B cell (primary cell): Measurements from ENCODE around the gene MBNL3. TPM values are rescaled to one million over a fixed set of nuclear protein-coding genes. Genes with fewer than 3 reads are reported as not detected.

Source experiments
- ATAC-seq: fragments of 200-7000 bp; cut with Tn5 transposase; one replicate; pipeline ENCODE4 v1.10.0; 2021; ENCODE audit warnings: low read depth, mild to moderate bottlenecking, moderate number of reproducible peaks, moderate library complexity
- CTCF ChIA-PET: fragments of 350-600 bp; sonication (Branson Sonifier 250); formaldehyde crosslinking; loops from one replicate; lab custom pipeline; 2021; ENCODE audit warnings: antibody characterized with exemption, inconsistent platforms; lab: Charles Lee
- POLR2A ChIA-PET: fragments of 350-600 bp; sonication (Branson Sonifier 250); formaldehyde crosslinking; loops from one replicate; lab custom pipeline; 2021; ENCODE audit warnings: antibody characterized with exemption; lab: Charles Lee
- DNase-seq: peaks from one replicate; pipeline ENCODE4 v3.0.0; 2013
- H2AFZ ChIP-seq: 2 replicates; pipeline ENCODE4 v1.6.1; 2012; ENCODE audit warnings: mild to moderate bottlenecking, low read depth, low read length; ENCODE audit not compliant: insufficient read depth, poor library complexity, severe bottlenecking
- H3K27ac ChIP-seq, 2 donors: 1 replicate in 1 of 2; 2 replicates in 1 of 2; pipeline ENCODE4 v1.5.1; 2012 to 2013; ENCODE audit warnings: low read length in 2 of 2, mild to moderate bottlenecking in 2 of 2, moderate library complexity in 1 of 2
- H3K27me3 ChIP-seq, 4 experiments: fragments of 200-600 bp in 1 of 4; sonication (generic) in 1 of 4; replicated peaks in 1 of 4; 1 replicate in 2 of 4; 2 replicates in 2 of 4; pipeline versions ENCODE4 v1.6.1 to v1.7.0; 2013 to 2016; ENCODE audit warnings: low read length in 3 of 4, mild to moderate bottlenecking in 2 of 4, mixed read lengths in 1 of 4, moderate library complexity in 1 of 4; ENCODE audit not compliant: insufficient read depth in 4 of 4, control insufficient read depth in 3 of 4; ENCODE audit errors: control extremely low read depth in 1 of 4
- H3K36me3 ChIP-seq, 2 experiments: replicated peaks in 1 of 2; 1 replicate in 1 of 2; 2 replicates in 1 of 2; pipeline versions ENCODE4 v1.6.1 to v1.7.1; 2013; ENCODE audit warnings: low read length in 1 of 2; ENCODE audit not compliant: insufficient read depth in 2 of 2, control insufficient read depth in 1 of 2; ENCODE audit errors: control extremely low read depth in 1 of 2, extremely low read depth in 1 of 2
- H3K4me1 ChIP-seq, 2 donors: fragments of 200-600 bp in 1 of 2; sonication (generic) in 1 of 2; 1 replicate in 1 of 2; 2 replicates in 1 of 2; pipeline versions ENCODE4 v1.5.1 to v1.6.1; 2013 to 2017; ENCODE audit warnings: low read length in 2 of 2; ENCODE audit not compliant: control insufficient read depth in 2 of 2, insufficient read depth in 2 of 2
- H3K4me2 ChIP-seq: replicated peaks from 2 replicates; pipeline ENCODE3; 2012; ENCODE audit warnings: mild to moderate bottlenecking, low read depth, low read length; ENCODE audit not compliant: poor library complexity, severe bottlenecking
- H3K4me3 ChIP-seq, 5 experiments: fragments of 200-600 bp in 1 of 5; sonication (generic) in 1 of 5; 1 replicate in 3 of 5; 2 replicates in 2 of 5; pipeline versions ENCODE4 v1.5.1 to v1.7.0; 2011 to 2016; ENCODE audit warnings: low read length in 4 of 5, mild to moderate bottlenecking in 4 of 5, low read depth in 2 of 5, control low read depth in 1 of 5, moderate library complexity in 1 of 5; ENCODE audit not compliant: insufficient read depth in 1 of 5; ENCODE audit errors: control extremely low read depth in 1 of 5, extremely low read depth in 1 of 5
- H3K79me2 ChIP-seq: fragments of 200-600 bp; sonication (generic); one replicate; pipeline ENCODE4 v1.6.0; 2016; ENCODE audit warnings: low read length; ENCODE audit not compliant: control insufficient read depth, insufficient read depth
- H3K9ac ChIP-seq: fragments of 200-600 bp; sonication (generic); 2 replicates; pipeline ENCODE4 v1.6.1; 2017; ENCODE audit warnings: mild to moderate bottlenecking, low read length, moderate library complexity
- H3K9me3 ChIP-seq, 3 donors: one replicate each; pipeline versions ENCODE4 v1.6.1 to v1.7.1; 2013; ENCODE audit warnings: low read length in 2 of 3; ENCODE audit not compliant: control insufficient read depth in 2 of 3, insufficient read depth in 1 of 3; ENCODE audit errors: control extremely low read depth in 1 of 3
- H4K20me1 ChIP-seq: 2 replicates; pipeline ENCODE4 v1.6.0; 2012; ENCODE audit warnings: mild to moderate bottlenecking, low read length; ENCODE audit not compliant: insufficient read depth, control insufficient read depth, poor library complexity, severe bottlenecking
- H3K27ac Mint-ChIP-seq: one replicate; pipeline ENCODE4 v1.8.0; 2021; ENCODE audit warnings: mixed read lengths
- H3K27me3 Mint-ChIP-seq: one replicate; pipeline ENCODE4 v1.8.0; 2021; ENCODE audit warnings: mixed read lengths
- H3K4me1 Mint-ChIP-seq: one replicate; pipeline ENCODE4 v1.8.0; 2021; ENCODE audit warnings: mixed read lengths
- H3K4me3 Mint-ChIP-seq: one replicate; pipeline ENCODE4 v1.8.0; 2021; ENCODE audit warnings: mixed read lengths
- H3K9me3 Mint-ChIP-seq: one replicate; pipeline ENCODE4 v1.8.0; 2022; ENCODE audit warnings: mixed read lengths; ENCODE audit not compliant: insufficient read depth
- CTCF ChIP-seq: fragments of 200-600 bp; IDR thresholded peaks from one replicate; pipeline ENCODE4 v1.8.0; 2022; ENCODE audit warnings: antibody characterized with exemption, mild to moderate bottlenecking
- EZH2 ChIP-seq: IDR thresholded peaks from 2 replicates; pipeline ENCODE4 v1.6.1; 2012; ENCODE audit warnings: borderline replicate concordance, low read depth, mild to moderate bottlenecking, moderate library complexity, low read length; ENCODE audit not compliant: insufficient read depth, poor library complexity, severe bottlenecking
- WGBS: methylation state at CpG from one replicate; pipeline ENCODE4 v1.1.5; 2013; ENCODE audit warnings: missing lambda C conversion rate; ENCODE audit not compliant: insufficient coverage; 5-methylcytosine and 5-hydroxymethylcytosine counted together
- intact Hi-C: fragments of 100-400 bp; cut with micrococcal nuclease; formaldehyde crosslinking; loops from one replicate; pipeline ENCODE4 v1.10.0; 2022
- polyA plus RNA-seq: library from polyadenylated mRNA; depleted of rRNA; stranded (reverse); fragments of >200 nt; gene quantifications from 2 replicates; pipeline ENCODE4 v1.2.3, GENCODE V29; 2012
- total RNA-seq, 2 donors: library from RNA; stranded (reverse); fragments of 120-200 nt in 1 of 2; gene quantifications; 1 replicate in 1 of 2; 2 replicates in 1 of 2; pipeline versions ENCODE4 v1.2.3 to v1.2.4, GENCODE V29; 2013 to 2022

The MBNL3 gene
- total and polyA plus RNA-seq, 2 donors (not counting 1 experiment from before 2014, with no cell fraction given), result 16.6 to 63.1 TPM

GRCh38 chrX:132489578-132490419, 961 bp upstream of the MBNL3 start:
- CTCF ChIA-PET, result interaction anchor here (0.9 to 2.3 kb wide), 4 partner anchors 8 to 103 kb away, joined by 4 to 8 read pairs (median 5); no protein-coding TSS in a partner anchor
- H3K9ac ChIP-seq, result peak overlapping the region; percentile 65

More at GRCh38 chrX:132489578-132490419, 961 bp upstream of the MBNL3 start:
- H3K4me3 ChIP-seq, result peak overlapping the region; percentile 61 to 70 (median 64)
- WGBS, result 0% methylated on average over 64 of the region's 86 CpGs
- H3K4me2 ChIP-seq, result peak overlapping the region; percentile 75
- ATAC-seq (peak; percentile 16), DNase-seq (peak; percentile 73)
- no peaks in the 10 kb centered on the region for H3K9me3 ChIP-seq
- peak overlapping the region; percentile 98 for H3K27ac Mint-ChIP-seq
- POLR2A ChIA-PET, result interaction anchor here (1.0 kb wide), 1 partner anchor 9 kb away, joined by 9 read pairs; no protein-coding TSS in a partner anchor
- intact Hi-C loops, result loop anchor here (1.0 to 10.0 kb wide), 4 partner anchors 8 to 272 kb away; no protein-coding TSS in a partner anchor
- no peaks in the 10 kb centered on the region for H4K20me1 ChIP-seq
- TF ChIP-seq CTCF (no peak), EZH2 (no peak)
- peak overlapping the region; percentile 95 for H3K4me3 Mint-ChIP-seq
- H3K36me3 ChIP-seq, result no peaks in the 10 kb centered on the region
- H3K4me1 ChIP-seq, result peaks cover 43 to 45% of the 10 kb centered on the region in 2 donors
- no peaks in the 10 kb centered on the region for H3K9me3 Mint-ChIP-seq
- no peaks in the 10 kb centered on the region for H3K27me3 Mint-ChIP-seq
- no peaks in the 10 kb centered on the region for H3K27me3 ChIP-seq
- peak overlapping the region; percentile 85 to 87 for H3K27ac ChIP-seq
- peak overlapping the region; percentile 69 for H2AFZ ChIP-seq
- H3K79me2 ChIP-seq, result peaks cover 17% of the 10 kb centered on the region
- H3K4me1 Mint-ChIP-seq, result peaks cover 43% of the 10 kb centered on the region
